Occipital lobe (tissue), 2 donors: ENCODE measurements around the gene PROCA1. TPM values are rescaled to one million over a fixed set of nuclear protein-coding genes. Genes with fewer than 3 reads are reported as not detected.

Experiments used
- DNase-seq: peaks from one replicate; lab custom pipeline; 2025; lab: John Stamatoyannopoulos, UW
- total RNA-seq: library from RNA; depleted of rRNA; stranded (reverse); fragments of >200 nt; gene quantifications from one replicate; pipeline ENCODE4 v1.2.3, GENCODE V29; 2014

The PROCA1 gene
- 3.3 TPM for total RNA-seq

DNA sequence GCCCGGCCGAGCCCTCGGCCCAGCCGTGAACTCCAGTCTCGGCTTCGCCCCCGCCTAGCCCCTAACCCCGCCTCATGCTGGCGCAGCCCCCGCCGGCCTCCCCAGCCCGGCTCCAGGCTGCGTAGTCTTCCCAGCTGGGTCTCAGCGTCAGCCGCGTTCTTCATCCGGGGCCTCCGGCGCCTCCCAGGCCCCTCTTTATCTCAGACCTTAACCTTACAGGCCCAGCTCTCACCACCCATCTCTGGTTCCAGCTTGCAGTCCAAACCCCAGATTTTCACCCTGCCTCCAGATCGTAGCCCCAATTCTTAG, at the start of gene PROCA1:
Gene PROCA1 (minus strand): TSS at position 166 of the 309 bp plus-strand sequence. CDS start 228 bp downstream, outside the sequence.
- no peak for DNase-seq

DNA sequence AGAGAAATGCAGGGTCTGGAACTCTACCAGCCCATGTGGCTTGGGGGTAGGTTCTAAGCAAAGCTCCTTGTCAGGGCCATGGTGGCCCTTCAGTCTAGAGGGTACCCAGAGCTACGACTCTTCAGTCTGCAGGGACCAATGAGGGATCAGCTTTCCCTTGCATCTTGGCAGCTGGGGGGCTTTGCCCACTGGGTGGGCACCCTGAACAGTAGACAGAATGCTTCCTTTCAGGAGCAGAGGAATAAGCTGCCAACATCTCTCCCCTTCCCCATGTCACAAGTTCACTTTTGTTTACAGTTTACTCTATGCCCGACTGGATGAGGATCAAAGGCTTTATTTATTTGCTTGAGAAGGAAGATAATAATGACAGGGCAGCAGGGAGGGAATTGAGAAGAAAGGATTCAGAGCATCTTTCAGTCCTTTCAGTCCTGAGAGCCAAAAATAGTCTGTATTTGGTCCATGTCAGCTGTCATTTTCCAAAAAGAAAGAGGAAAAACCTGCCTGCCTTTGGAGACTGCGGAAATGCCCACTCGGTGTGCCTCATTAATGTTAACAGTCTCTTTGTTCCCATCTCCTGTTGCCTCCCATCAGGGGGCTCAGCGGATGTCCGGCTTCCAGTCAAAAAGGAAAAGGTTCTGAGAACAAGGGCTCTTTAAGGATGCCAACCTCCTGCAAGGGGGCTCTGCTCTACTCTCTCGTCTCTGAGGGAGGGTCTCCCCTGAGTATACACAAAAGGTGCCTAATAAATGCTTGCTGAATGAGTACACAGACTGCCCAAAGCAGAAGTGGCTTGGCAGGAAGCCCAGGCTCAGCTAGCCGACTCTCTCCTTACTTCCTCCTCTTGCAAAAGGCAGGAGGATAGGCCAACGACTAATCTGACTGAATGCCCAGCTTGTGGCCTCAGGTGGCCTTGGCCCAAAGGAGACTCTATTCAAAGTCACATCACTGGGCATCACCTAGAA, 49.2 kb upstream of the PROCA1 start:
- peak; percentile 37 for DNase-seq

- DNase-seq: no peak
Observed at GRCh38 chr17:28759256-28759865, 47.7 kb upstream of the PROCA1 start.

GRCh38 chr17:28758411-28759121, 46.9 kb upstream of the PROCA1 start:
- DNase-seq: no peak

GRCh38 chr17:28756049-28756804, 44.5 kb upstream of the PROCA1 start:
- DNase-seq: no peak

GRCh38 chr17:28755486-28755885, 43.8 kb upstream of the PROCA1 start:
- DNase-seq: no peak

DNA sequence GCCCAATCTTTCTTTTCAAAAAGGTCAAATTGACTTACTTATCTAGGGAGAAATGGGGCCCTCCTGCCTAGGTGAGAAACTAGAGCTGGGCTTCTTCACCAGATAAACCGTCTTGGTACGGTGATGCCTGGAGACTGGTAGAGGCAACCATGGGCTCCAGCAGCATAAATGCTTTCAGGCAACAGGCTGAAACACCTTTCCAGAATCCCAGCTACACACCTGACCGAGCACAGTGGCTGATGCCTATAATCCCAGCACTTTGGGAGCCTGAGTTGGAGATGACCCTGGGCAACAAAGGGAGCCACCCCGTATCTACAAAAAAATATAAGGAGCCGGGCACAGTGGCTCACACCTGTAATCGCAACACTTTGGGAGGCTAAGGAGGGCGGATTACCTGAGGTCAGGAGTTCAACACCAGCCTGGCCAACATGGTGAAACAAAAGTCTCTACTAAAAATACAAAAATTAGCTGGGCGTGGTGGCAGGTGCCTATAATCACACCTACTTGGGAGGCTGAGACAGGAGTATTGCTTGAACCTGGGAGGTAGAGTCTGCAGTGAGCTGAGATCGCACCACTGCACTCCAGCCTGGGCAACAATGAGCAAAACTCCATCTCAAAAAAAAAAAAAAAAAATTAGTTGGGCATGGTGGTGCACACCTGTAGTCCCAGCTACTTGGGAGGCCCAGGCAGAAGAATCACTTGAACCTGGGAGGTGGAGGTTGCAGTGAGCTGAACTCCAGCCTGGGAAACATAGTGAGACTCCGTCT, 40.1 kb upstream of the PROCA1 start:
- no peak for DNase-seq

- peak; percentile 82 for DNase-seq
Observed at GRCh38 chr17:28750178-28751047, 38.7 kb upstream of the PROCA1 start.

DNA sequence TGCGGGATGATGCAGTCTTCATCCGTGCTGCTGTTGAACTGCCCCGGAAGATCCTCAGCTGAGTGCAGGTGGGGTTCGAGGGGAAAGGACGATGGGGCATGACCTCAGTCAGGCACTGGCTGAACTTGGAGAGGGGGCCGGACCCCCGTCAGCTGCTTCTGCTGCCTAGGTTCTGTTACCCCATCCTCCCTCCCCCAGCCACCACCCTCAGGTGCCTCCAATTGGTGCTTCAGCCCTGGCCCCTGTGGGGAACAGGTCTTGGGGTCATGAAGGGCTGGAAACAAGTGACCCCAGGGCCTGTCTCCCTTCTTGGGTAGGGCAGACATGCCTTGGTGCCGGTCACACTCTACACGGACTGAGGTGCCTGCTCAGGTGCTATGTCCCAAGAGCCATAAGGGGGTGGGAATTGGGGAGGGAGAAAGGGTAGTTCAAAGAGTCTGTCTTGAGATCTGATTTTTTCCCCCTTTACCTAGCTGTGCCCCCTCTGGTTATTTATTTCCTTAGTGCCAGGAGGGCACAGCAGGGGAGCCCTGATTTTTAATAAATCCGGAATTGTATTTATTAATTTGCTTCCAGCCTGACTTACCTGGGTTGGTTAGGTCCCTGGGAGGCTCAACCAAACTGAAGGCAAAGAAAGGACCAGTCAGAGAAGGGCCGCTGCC, 38.0 kb upstream of the PROCA1 start:
- no peak for DNase-seq

- no peak for DNase-seq
Observed at GRCh38 chr17:28748852-28749515, 37.3 kb upstream of the PROCA1 start.

DNA sequence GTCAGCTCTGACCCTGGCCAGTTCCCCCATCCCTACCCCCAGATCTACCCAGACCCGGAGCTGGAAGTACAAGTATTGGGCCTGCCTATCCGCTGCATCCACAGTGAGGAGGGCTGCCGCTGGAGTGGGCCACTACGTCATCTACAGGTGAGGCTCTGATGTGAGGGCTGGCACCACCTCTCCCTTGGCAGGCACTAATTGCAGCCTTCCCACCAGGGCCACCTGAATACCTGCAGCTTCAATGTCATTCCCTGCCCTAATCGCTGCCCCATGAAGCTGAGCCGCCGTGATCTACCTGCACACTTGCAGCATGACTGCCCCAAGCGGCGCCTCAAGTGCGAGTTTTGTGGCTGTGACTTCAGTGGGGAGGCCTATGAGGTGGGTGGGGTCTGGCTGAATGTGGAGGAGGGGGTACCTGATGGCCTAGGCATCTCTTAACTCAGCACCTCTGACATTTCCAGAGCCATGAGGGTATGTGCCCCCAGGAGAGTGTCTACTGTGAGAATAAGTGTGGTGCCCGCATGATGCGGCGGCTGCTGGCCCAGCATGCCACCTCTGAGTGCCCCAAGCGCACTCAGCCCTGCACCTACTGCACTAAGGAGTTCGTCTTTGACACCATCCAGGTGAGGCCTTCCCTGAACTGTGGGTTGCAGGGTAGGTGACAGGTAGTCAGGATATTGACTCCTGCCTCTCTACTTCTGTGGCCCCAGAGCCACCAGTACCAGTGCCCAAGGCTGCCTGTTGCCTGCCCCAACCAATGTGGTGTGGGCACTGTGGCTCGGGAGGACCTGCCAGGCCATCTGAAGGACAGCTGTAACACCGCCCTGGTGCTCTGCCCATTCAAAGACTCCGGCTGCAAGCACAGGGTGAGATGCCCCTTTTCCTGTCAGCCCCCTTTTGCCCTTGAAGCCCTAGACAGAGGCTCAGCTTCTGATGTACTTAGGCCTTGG, 36.4 kb upstream of the PROCA1 start:
- DNase-seq: no peak

DNA sequence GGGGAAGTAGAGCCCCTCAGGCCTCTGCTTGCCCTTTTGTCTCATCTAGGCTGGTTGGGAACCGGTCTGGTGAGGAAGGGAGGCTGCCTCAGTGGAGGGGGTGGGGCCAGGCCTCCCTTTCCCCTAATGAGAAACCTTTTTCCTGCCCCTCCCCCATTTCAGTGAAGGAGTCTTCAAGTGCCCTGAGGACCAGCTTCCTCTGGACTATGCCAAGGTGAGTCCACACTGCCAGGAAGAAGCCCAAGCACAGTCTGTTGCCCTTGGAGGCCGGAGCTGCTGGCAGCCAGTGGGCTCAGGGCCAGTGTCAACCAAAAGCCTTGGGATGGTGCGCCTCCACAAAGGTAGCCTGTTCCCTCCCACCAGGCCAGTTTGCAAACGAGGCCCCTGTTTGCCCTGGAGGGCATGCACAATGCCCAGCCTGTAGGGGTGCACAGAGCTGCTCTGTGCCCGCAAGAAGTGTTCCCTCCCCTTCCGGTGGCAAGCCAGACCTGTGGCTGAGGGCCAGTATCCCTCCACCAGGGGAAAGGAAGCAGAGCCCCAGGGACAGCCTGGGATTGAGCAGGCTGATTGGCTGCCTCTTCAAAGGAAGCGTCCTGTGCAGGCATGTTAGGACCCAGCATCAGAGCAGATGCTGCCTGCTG, 35.5 kb upstream of the PROCA1 start:
- DNase-seq: peak; percentile 23

DNA sequence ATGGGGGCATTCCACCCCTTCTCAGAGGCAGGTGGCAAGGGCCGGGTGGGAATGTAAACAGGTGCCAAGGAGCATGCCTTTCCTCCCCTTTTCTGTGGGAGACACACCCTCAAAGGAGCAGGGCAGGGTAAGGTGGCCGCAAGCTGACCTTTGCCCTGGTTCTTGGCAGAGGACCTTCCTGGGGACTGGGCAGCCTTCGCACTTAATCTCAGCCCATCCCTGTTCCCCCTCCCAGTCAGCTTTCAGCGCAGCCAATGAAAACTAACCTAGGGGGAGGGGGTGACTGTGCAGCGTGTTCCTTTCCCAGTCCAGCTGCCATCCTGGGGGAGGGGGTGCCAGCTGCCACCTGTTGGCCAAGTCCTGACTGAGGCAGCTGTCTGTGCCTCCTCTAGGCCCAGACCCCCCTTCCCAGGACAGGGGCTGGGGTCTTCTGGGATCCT, 34.9 kb upstream of the PROCA1 start:
- peak; percentile 50 for DNase-seq

- no peak for DNase-seq
Observed at GRCh38 chr17:28745786-28746411, 34.2 kb upstream of the PROCA1 start.

GRCh38 chr17:28744972-28745785, 33.5 kb upstream of the PROCA1 start:
- peak; percentile 83 for DNase-seq
